ENCODE results near the gene SEMA3C. TPM values are rescaled to one million over a fixed set of nuclear protein-coding genes. Genes with fewer than 3 reads are reported as not detected.
A peak's percentile ranks its signal among the peaks of the same experiment; 100 is the strongest.

Gene SEMA3C
- total RNA-seq, 1 experiment from 2014 or later, result 13.3 TPM

- POLR2A ChIA-PET (ENCODE audit: low non-redundant PET), result no interaction called here
- no TSS peak for BruUV-seq (replicated peaks)
- no peaks in the 10 kb centered on the region for H3K27me3 ChIP-seq (replicated peaks; ENCODE audit: insufficient read depth, low read depth, low read length, poor library complexity)
These were observed 109.3 kb downstream of the SEMA3C start for GRCh38 chr7:80809545-80809944.

GRCh38 chr7:80807166-80807900, 111.5 kb downstream of the SEMA3C start:
- no TSS peak for BruUV-seq (replicated peaks)
- intact Hi-C loops (cut with micrococcal nuclease; ENCODE audit: unreplicated experiment), result loop anchor here (10.0 kb wide), 1 partner anchor 427 kb away; no protein-coding TSS in a partner anchor
- Histone ChIP-seq H3K27me3 (replicated peaks; ENCODE audit: insufficient read depth, low read depth, low read length, poor library complexity) (no peaks in the 10 kb centered on the region), H3K4me3 (ENCODE audit: low read depth, low read length, poor library complexity, severe bottlenecking) (peak overlapping the region; percentile 10), H3K4me1 (ENCODE audit: insufficient read depth, low read length, poor library complexity, severe bottlenecking) (peaks cover 38% of the 10 kb centered on the region), H3K9me3 (ENCODE audit: low read depth, low read length, poor library complexity, severe bottlenecking) (no peaks in the 10 kb centered on the region), H3K27ac (ENCODE audit: low read depth, low read length, poor library complexity, severe bottlenecking) (peak overlapping the region; percentile 53), H3K36me3 (ENCODE audit: insufficient read depth, low read length, poor library complexity, severe bottlenecking) (peaks cover 4% of the 10 kb centered on the region)
- ChIA-PET POLR2A (ENCODE audit: low non-redundant PET) (no interaction called here), CTCF (interaction anchor here (0.5 kb wide), 1 partner anchor 11 kb away, joined by 3 read pairs; no protein-coding TSS in a partner anchor)
- no peak for TF ChIP-seq EZH2 (IDR thresholded peaks at IDR 0.05; ENCODE audit: borderline replicate concordance, low read depth, low read length, poor library complexity, severe bottlenecking)
- TF ChIP-seq CTCF (conservative IDR thresholded peaks at IDR 0.05; ENCODE audit: low read depth, low read length), result no peak
- peak; percentile 66 for DNase-seq (ENCODE audit: low spot score)

More at GRCh38 chr7:80809545-80809944, 109.3 kb downstream of the SEMA3C start:
- TF ChIP-seq EZH2 (IDR thresholded peaks at IDR 0.05; ENCODE audit: borderline replicate concordance, low read depth, low read length, poor library complexity, severe bottlenecking) (no peak), CTCF (conservative IDR thresholded peaks at IDR 0.05; ENCODE audit: low read depth, low read length) (no peak)
- intact Hi-C loops (cut with micrococcal nuclease; ENCODE audit: unreplicated experiment), result loop anchor here (10.0 kb wide), 1 partner anchor 425 kb away; no protein-coding TSS in a partner anchor
- Histone ChIP-seq H3K4me3 (ENCODE audit: low read depth, low read length, poor library complexity, severe bottlenecking) (no peak overlapping the region), H3K36me3 (ENCODE audit: insufficient read depth, low read length, poor library complexity, severe bottlenecking) (peaks cover 4% of the 10 kb centered on the region), H3K27ac (ENCODE audit: low read depth, low read length, poor library complexity, severe bottlenecking) (no peak overlapping the region), H3K9me3 (ENCODE audit: low read depth, low read length, poor library complexity, severe bottlenecking) (no peaks in the 10 kb centered on the region), H3K4me1 (ENCODE audit: insufficient read depth, low read length, poor library complexity, severe bottlenecking) (peaks cover 34% of the 10 kb centered on the region)
- CTCF ChIA-PET, result no interaction called here
- no peak for DNase-seq (ENCODE audit: low spot score)

DNA sequence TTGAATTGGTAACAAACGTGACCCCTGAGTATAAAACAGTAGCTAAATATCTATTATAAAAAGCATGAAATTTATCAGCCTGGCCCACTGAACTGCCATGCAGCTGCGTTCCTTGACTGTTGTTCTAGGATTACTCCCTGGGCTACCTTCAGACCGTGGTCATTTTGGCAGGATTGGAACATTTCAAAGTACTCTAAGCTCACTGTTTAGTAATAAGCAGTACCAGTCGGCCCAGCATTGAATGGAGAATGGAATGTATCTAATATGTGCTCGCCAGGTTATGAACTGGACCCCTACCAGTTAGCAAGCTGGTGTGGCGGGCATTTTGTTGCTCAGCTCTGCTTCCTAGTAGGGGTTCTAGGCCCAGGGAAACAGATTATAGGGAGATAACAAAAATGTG, 112.2 kb downstream of the SEMA3C start:
- no peaks in the 10 kb centered on the region for H3K27me3 ChIP-seq (replicated peaks; ENCODE audit: insufficient read depth, low read depth, low read length, poor library complexity)

More for the DNA sequence above, 112.2 kb downstream of the SEMA3C start:
- peak overlapping the region; percentile 20 for H3K27ac ChIP-seq (ENCODE audit: low read depth, low read length, poor library complexity, severe bottlenecking)
- CTCF ChIA-PET, result interaction anchor here (0.5 kb wide), 1 partner anchor 11 kb away, joined by 3 read pairs; no protein-coding TSS in a partner anchor
- H3K36me3 ChIP-seq (ENCODE audit: insufficient read depth, low read length, poor library complexity, severe bottlenecking), result peaks cover 4% of the 10 kb centered on the region
- POLR2A ChIA-PET (ENCODE audit: low non-redundant PET), result no interaction called here
- TF ChIP-seq EZH2 (IDR thresholded peaks at IDR 0.05; ENCODE audit: borderline replicate concordance, low read depth, low read length, poor library complexity, severe bottlenecking) (no peak), CTCF (conservative IDR thresholded peaks at IDR 0.05; ENCODE audit: low read depth, low read length) (no peak)
- H3K9me3 ChIP-seq (ENCODE audit: low read depth, low read length, poor library complexity, severe bottlenecking), result no peaks in the 10 kb centered on the region
- H3K4me3 ChIP-seq (ENCODE audit: low read depth, low read length, poor library complexity, severe bottlenecking), result no peak overlapping the region
- BruUV-seq (replicated peaks), result no TSS peak
- peak; percentile 39 for DNase-seq (ENCODE audit: low spot score)
- intact Hi-C loops (cut with micrococcal nuclease; ENCODE audit: unreplicated experiment), result loop anchor here (10.0 kb wide), 1 partner anchor 428 kb away; no protein-coding TSS in a partner anchor
- peaks cover 38% of the 10 kb centered on the region for H3K4me1 ChIP-seq (ENCODE audit: insufficient read depth, low read length, poor library complexity, severe bottlenecking)

Data from A673 (cell line).